Panc1 (cell line): ENCODE data around the gene KRTAP9-1. TPM values are rescaled to one million over a fixed set of nuclear protein-coding genes. Genes with fewer than 3 reads are reported as not detected.
"Not testable (repeated sequence)": the region's sequence is repeated elsewhere in the genome, so short reads cannot be mapped to it uniquely, and the experiment has no call there.

ENCODE experiments used
- ATAC-seq: fragments of 200-7000 bp; cut with Tn5 transposase; 2 replicates; pipeline ENCODE4 v1.9.1; 2020; ENCODE audit warnings: mild to moderate bottlenecking, moderate library complexity
- BruUV-seq: library from RNA; stranded (reverse); fragments of 400-500 nt; replicated peaks from 2 replicates; lab custom pipeline; 2021; lab: Mats Ljungman, UMichigan
- CTCF ChIA-PET: fragments of 300-600 bp; sonication (Branson Sonifier 250); formaldehyde crosslinking; loops from one replicate; lab custom pipeline; 2022; ENCODE audit warnings: antibody characterized with exemption; lab: Charles Lee
- POLR2A ChIA-PET: fragments of 300-600 bp; sonication (Branson Sonifier 250); formaldehyde crosslinking; loops from one replicate; lab custom pipeline; 2022; ENCODE audit warnings: antibody characterized with exemption; lab: Charles Lee
- DNase-seq: peaks from one replicate; pipeline ENCODE4 v3.0.0-alpha.2; 2010; ENCODE audit warnings: low read depth, low spot score
- H3K27ac ChIP-seq: 2 replicates; pipeline ENCODE4 v1.5.1; 2011; ENCODE audit warnings: mild to moderate bottlenecking, low read length, inconsistent platforms
- H3K27me3 ChIP-seq: fragments of 200-500 bp; sonication (Bioruptor generic); 2 replicates; pipeline ENCODE4 v1.6.0; 2014; ENCODE audit warnings: low read length, inconsistent platforms; ENCODE audit not compliant: control insufficient read depth, insufficient read depth
- H3K36me3 ChIP-seq: fragments of 200-500 bp; sonication (Bioruptor generic); 2 replicates; pipeline ENCODE4 v1.5.1; 2014; ENCODE audit warnings: inconsistent platforms, mild to moderate bottlenecking, low read length, moderate library complexity; ENCODE audit not compliant: control insufficient read depth, insufficient read depth
- H3K4me1 ChIP-seq: 2 replicates; pipeline ENCODE4 v1.5.1; 2011; ENCODE audit warnings: inconsistent platforms, mild to moderate bottlenecking, low read length, moderate library complexity; ENCODE audit not compliant: control insufficient read depth, insufficient read depth
- H3K4me3 ChIP-seq, 2 experiments: 2 replicates each; pipeline ENCODE4 v1.5.1; 2011 to 2012; ENCODE audit warnings: low read depth in 2 of 2, low read length in 2 of 2, mild to moderate bottlenecking in 2 of 2, inconsistent platforms in 1 of 2, moderate library complexity in 1 of 2
- H3K9me3 ChIP-seq: fragments of 200-500 bp; sonication (Bioruptor generic); 2 replicates; pipeline ENCODE4 v1.5.1; 2014; ENCODE audit warnings: low read depth, mild to moderate bottlenecking, inconsistent platforms, low read length, moderate library complexity; ENCODE audit not compliant: control insufficient read depth, insufficient read depth
- CTCF ChIP-seq: fragments of 450-650 bp; IDR thresholded peaks from 2 replicates; pipeline ENCODE4 v1.5.1; 2017; ENCODE audit warnings: mild to moderate bottlenecking
- POLR2AphosphoS5 ChIP-seq: IDR thresholded peaks from 2 replicates; pipeline ENCODE4 v1.6.1; 2012; ENCODE audit warnings: mild to moderate bottlenecking, low read depth, low read length, moderate library complexity
- REST ChIP-seq, 2 experiments: IDR thresholded peaks; 2 replicates each; pipeline ENCODE4 v1.6.1; 2011 to 2012; ENCODE audit warnings: low read depth in 2 of 2, control low read depth in 1 of 2, low read length in 1 of 2, mild to moderate bottlenecking in 1 of 2, moderate library complexity in 1 of 2; ENCODE audit not compliant: insufficient read depth in 1 of 2
- SIN3A ChIP-seq: IDR thresholded peaks from 2 replicates; pipeline ENCODE4 v1.6.1; 2012; ENCODE audit warnings: low read depth, mild to moderate bottlenecking, low read length, moderate library complexity, borderline replicate concordance; ENCODE audit not compliant: insufficient read depth
- TCF7L2 ChIP-seq: IDR thresholded peaks from 2 replicates; pipeline ENCODE4 v1.6.1; 2011; ENCODE audit warnings: mild to moderate bottlenecking, low read depth, low read length, inconsistent platforms
- in situ Hi-C: cut with HindIII; loops from 2 replicates; pipeline ENCODE4 v1.10.0; 2016; ENCODE audit warnings: low sequenced_read_pairs, low pct_unique_long_range_greater_than_20kb
- intact Hi-C: fragments of 100-400 bp; cut with micrococcal nuclease; formaldehyde crosslinking; loops from one replicate; pipeline ENCODE4 v1.10.0; 2022; ENCODE audit not compliant: unreplicated experiment
- total RNA-seq: library from RNA; stranded (reverse); gene quantifications from one replicate; pipeline ENCODE4 v1.2.1, GENCODE V29; 2021; ENCODE audit not compliant: unreplicated experiment

The KRTAP9-1 gene
- total RNA-seq, 1 experiment from 2014 or later: not detected

DNA sequence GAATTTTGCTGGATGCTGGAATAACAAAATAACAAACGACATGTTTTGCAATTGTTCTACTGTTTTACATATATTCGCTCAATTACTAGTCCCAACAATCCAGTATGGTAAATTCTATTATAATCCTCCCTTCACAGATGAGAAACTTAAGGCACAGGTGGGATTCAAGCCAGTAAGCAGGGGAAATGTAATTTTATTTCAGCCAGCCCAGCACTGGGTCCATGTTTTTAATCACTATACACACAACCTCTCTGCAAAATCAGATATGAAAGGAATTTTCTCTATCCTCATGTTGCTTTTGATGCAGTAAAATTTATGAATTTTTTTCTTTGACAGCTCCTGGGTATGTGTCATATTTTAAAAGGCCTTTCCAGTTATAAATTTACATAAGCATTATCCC is 44.4 kb upstream of the KRTAP9-1 start:
- no peak overlapping the region for H3K4me3 ChIP-seq
- H3K4me1 ChIP-seq: no peaks in the 10 kb centered on the region
- intact Hi-C loops: no loop called here
- in situ Hi-C loops: no loop called here
- H3K36me3 ChIP-seq: no peaks in the 10 kb centered on the region
- ATAC-seq (no peak), DNase-seq (no peak)
- no peaks in the 10 kb centered on the region for H3K27me3 ChIP-seq
- no peaks in the 10 kb centered on the region for H3K9me3 ChIP-seq
- no peak overlapping the region for H3K27ac ChIP-seq
- ChIA-PET CTCF (no interaction called here), POLR2A (no interaction called here)
- BruUV-seq: no TSS peak
- no peak for TF ChIP-seq CTCF
- TF ChIP-seq TCF7L2: no peak
- no peak for TF ChIP-seq REST (IDR thresholded peaks at IDR 0.05; ENCODE audit: insufficient read depth in 1 of 2, low read depth in 2 of 2, low read length in 1 of 2)
- no peak for TF ChIP-seq SIN3A
- TF ChIP-seq POLR2AphosphoS5: no peak

DNA sequence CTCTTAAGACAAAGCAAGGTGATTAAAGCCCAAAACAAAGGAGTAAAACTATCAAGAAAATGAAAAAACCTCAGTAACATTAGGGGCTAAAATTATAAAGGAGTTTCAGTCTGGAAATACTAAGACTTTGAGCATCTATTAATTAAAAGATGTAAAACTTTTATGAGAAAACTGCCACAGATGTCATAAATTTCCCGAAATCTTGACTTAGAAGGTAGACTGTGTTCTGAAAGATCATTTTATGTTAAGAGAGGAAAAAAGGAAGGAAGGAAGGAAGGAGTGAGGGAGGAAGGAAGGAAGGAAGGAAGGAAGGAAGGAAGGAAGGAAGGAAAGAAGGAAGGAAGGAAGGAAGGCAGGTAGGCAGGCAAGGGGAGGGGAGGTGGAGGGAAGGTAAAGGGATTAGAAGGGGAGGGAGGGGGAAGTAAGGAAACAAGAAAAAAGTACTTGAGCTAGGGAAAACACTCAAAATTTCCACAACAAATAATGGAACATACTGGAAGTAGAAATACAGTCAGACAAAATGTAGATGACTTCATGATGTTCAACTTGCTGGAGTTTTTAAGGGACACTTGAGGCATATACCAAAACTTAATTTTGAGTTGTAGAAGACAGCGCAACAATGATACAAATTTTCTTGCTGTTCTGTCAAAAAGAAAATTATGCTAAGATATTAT is 42.0 kb upstream of the KRTAP9-1 start:
- in situ Hi-C loops (no loop called here), intact Hi-C loops (no loop called here)
- H3K9me3 ChIP-seq: no peaks in the 10 kb centered on the region
- CTCF ChIA-PET: no interaction called here
- POLR2A ChIA-PET: no interaction called here
- H3K27ac ChIP-seq: no peak overlapping the region
- no peak for ATAC-seq
- H3K4me3 ChIP-seq: no peak overlapping the region
- no peaks in the 10 kb centered on the region for H3K4me1 ChIP-seq
- no peaks in the 10 kb centered on the region for H3K27me3 ChIP-seq
- no TSS peak for BruUV-seq
- no peaks in the 10 kb centered on the region for H3K36me3 ChIP-seq
- TF ChIP-seq POLR2AphosphoS5 (no peak), SIN3A (no peak), TCF7L2 (no peak), REST (IDR thresholded peaks at IDR 0.05; ENCODE audit: insufficient read depth in 1 of 2, low read depth in 2 of 2, low read length in 1 of 2) (no peak), CTCF (no peak)
- DNase-seq: no peak

DNA sequence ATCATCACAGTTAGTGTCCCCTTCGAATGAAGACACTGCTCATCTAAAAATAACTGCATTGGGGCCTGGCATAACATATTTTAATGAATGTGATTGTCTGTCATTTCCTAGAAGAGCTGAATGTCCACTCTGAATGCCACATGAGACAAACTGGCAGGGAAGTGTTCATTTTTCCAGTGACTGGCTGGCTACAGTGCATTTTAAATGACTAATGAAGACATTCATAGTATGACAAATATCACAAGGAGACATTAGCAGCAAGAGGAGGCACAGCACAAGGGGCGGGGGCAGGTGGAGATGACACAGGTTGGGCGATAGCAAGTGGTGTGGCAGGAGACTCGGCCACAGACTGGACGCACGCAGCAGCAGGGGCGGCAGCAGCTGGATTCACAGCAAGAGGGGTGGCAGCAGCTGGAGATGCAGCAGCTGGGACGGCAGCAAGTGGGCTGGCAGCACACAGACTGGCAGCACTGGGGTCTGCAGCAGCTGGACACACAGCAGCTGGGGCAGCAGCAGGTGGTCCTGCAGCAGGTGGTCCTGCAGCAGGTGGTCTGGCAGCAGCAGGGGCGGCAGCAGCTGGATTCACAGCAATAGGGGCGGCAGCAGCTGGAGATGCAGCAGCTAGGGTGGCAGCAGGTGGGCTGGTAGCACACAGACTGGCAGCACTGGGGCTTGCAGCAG is 40.6 kb upstream of the KRTAP9-1 start:
- H3K9me3 ChIP-seq, H3K27ac ChIP-seq, in situ Hi-C loops, H3K4me1 ChIP-seq, BruUV-seq, ATAC-seq, H3K36me3 ChIP-seq, intact Hi-C loops, H3K4me3 ChIP-seq, H3K27me3 ChIP-seq, DNase-seq: not testable (repeated sequence)
- ChIA-PET POLR2A (interaction anchor here (0.6 kb wide), 1 partner anchor 110 kb away, joined by 3 read pairs; no protein-coding TSS in a partner anchor), CTCF (interaction anchor here (0.5 kb wide), 1 partner anchor 703 kb away, joined by 4 read pairs; no protein-coding TSS in a partner anchor)
